NCI-H82 (cell line): ENCODE measurements around the gene NPLOC4.

Experiments
- DNase-seq: peaks from one replicate; lab custom pipeline; 2025; lab: John Stamatoyannopoulos, UW

The NPLOC4 gene

GRCh38 chr17:81662002-81662401 lies 25.1 kb upstream of the NPLOC4 start:
- DNase-seq = no peak

- DNase-seq = no peak
These were observed 23.5 kb upstream of the NPLOC4 start for GRCh38 chr17:81660441-81660840.

- DNase-seq = no peak
These were observed 22.1 kb upstream of the NPLOC4 start for GRCh38 chr17:81659038-81659437.

GRCh38 chr17:81656835-81657234 lies 19.9 kb upstream of the NPLOC4 start:
- DNase-seq = peak; percentile 88

- peak; percentile 99 for DNase-seq
These were observed 19.3 kb upstream of the NPLOC4 start, which contains the start of gene PDE6G for GRCh38 chr17:81656118-81656743. PDE6G (minus strand) TSS chr17:81656542; CDS start chr17:81653305, 3,237 bp downstream.

GRCh38 chr17:81655378-81656117 lies 18.6 kb upstream of the NPLOC4 start:
- DNase-seq = peak; percentile 97

GRCh38 chr17:81652906-81653771 lies 16.2 kb upstream of the NPLOC4 start:
- peak; percentile 76 for DNase-seq

GRCh38 chr17:81651692-81652091 lies 14.8 kb upstream of the NPLOC4 start:
- DNase-seq = no peak

- no peak for DNase-seq
These were observed 14.0 kb upstream of the NPLOC4 start for GRCh38 chr17:81650951-81651350.

GRCh38 chr17:81648707-81649085 lies 11.8 kb upstream of the NPLOC4 start:
- no peak for DNase-seq

- no peak for DNase-seq
These were observed 11.2 kb upstream of the NPLOC4 start for GRCh38 chr17:81648013-81648706.

- DNase-seq = no peak
These were observed 10.7 kb upstream of the NPLOC4 start for GRCh38 chr17:81647640-81648012.

GRCh38 chr17:81646869-81647600 lies 10.1 kb upstream of the NPLOC4 start:
- DNase-seq = no peak

- no peak for DNase-seq
These were observed 8.4 kb upstream of the NPLOC4 start for GRCh38 chr17:81644976-81645952.

- no peak for DNase-seq
These were observed 7.6 kb upstream of the NPLOC4 start for GRCh38 chr17:81644496-81644895.

- DNase-seq = peak; percentile 38
These were observed 5.0 kb upstream of the NPLOC4 start for GRCh38 chr17:81641825-81642489.

GRCh38 chr17:81640011-81640410 lies 3.1 kb upstream of the NPLOC4 start:
- DNase-seq = no peak

GRCh38 chr17:81638683-81639082 lies 1.8 kb upstream of the NPLOC4 start:
- no peak for DNase-seq

- DNase-seq = no peak
These were observed 873 bp downstream of the NPLOC4 start for GRCh38 chr17:81635973-81636504.
